K562 treated with DMSO at 1 percent for 12 hours (cell line): ENCODE measurements around the gene ABCB1. TPM values are rescaled to one million over a fixed set of nuclear protein-coding genes. Genes with fewer than 3 reads are reported as not detected.

Experiments used
- total RNA-seq: library from RNA; unstranded; fragments of 300-600 nt; gene quantifications from 2 replicates; pipeline ENCODE4 v1.2.3, GENCODE V29; 2022; ENCODE audit not compliant: insufficient read depth

The ABCB1 gene
- not detected in 2 replicates for total RNA-seq

DNA sequence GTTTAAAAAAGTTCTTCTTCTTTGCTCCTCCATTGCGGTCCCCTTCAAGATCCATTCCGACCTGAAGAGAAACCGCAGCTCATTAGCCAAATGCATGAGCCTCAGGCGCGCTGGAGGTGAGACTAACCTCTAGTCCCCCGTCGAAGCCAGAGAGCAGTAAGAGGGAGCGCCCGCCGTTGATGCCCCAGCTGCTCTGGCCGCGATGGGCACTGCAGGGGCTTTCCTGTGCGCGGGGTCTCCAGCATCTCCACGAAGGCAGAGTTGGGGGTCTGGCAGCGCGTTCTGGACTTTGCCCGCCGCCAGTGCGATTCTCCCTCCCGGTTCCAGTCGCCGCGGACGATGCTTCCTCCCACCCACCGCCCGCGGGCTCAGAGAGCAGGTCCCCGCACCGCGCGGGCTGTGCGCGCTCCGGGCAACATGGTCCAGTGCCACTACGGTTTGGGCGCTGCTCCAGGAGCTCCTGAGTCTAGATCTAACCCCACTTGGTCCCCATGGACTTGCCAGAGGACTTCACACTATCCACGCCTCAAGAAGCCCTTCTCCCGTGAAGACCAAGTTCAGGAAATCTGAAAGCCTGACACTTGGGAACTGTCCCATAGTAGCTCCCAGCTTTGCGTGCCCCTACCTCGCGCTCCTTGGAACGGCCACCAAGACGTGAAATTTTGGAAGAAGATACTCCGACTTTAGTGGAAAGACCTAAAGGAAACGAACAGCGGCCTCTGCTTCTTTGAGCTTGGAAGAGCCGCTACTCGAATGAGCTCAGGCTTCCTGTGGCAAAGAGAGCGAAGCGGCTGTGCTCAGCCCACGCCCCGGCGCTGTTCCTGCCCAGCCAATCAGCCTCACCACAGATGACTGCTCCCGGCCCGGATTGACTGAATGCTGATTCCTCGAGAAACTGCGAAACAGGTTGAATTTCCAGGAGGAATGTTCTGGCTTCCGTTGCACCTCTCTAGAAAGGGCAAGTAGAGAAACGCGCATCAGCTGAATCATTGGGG is at the start of gene ABCB1:
Gene ABCB1, minus strand, starts transcription at position 755 of the 995 bp plus-strand sequence. Its CDS starts 700 bp downstream, at position 55.

DNA sequence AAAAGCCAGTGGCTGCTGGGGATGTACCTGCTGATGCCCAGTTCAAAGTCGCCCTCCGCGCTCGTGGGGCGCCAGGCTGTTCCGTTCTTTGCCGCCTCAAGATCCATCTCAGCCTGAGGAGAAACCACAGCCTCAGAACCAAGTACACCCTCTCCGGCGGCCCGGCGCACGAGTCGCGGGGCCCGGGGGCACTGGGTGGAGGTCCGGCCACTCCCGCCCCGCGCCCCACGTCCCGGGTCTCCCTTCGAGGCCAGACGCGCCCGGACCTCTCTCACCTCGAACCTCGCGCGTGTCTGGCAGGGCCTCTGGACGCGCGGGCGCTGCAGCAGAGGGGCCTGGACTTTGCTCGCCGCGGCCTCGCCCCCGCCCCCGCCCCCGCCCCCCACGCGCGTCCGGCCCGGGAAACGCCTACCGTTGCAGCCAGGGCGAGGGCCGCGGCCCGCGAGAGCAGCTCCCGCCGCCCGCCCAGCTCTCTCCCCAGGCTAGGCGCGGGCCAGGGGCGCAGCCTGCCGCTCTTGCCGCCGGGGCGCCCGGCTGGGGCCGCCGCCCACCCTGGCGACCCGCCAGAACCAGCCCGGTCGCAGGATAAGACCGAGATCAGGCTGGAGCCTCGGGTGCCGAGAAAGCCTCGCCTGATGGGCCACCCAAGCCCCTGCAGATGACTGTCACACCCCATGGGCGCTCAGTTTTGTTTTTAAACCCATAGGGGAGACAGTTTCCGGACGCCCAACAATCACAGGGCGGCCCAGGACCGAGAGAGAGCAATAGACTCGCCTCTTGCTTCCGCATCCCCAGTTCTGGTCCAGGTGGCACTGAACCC is 125.1 kb downstream of the ABCB1 start, which contains the start of gene ABCB4:
Gene ABCB4, minus strand, starts transcription at position 322 of the 820 bp plus-strand sequence. Its CDS starts 215 bp downstream, at position 107.

Other genes with a start within 250 kb of the ABCB1 start
- 0.78 TPM in 1 of 2 replicates, not detected in the other for gene ABCB4, start 125.2 kb downstream of the ABCB1 start, total RNA-seq
- gene RUNDC3B, start 27.5 kb upstream of the ABCB1 start, total RNA-seq: not detected in 2 replicates